GM12878 (cell line): ENCODE results near the gene SRCAP. TPM values are rescaled to one million over a fixed set of nuclear protein-coding genes. Genes with fewer than 3 reads are reported as not detected.

Source experiments
- CREM ChIP-seq: IDR thresholded peaks from 2 replicates; pipeline ENCODE4 v1.6.1; 2014; ENCODE audit warnings: antibody characterized with exemption, low read depth
- FOXK2 ChIP-seq: fragments of 450-650 bp; IDR thresholded peaks from 2 replicates; pipeline ENCODE4 v1.6.1; 2017; ENCODE audit warnings: mild to moderate bottlenecking, moderate library complexity
- polyA plus RNA-seq, 11 experiments: library from polyadenylated mRNA; depleted of rRNA in 4 of 11; unstranded in 6 of 11; stranded (reverse) in 5 of 11; fragments of >200 nt; fragmentation: Nextera tagmentation in 4 of 11; fragmentation: Illumina TruSeq in 1 of 11; extraction: Ambion mirVana in 4 of 11; extraction: Trizol in 1 of 11; gene quantifications; 1 replicate in 1 of 11; 2 replicates in 10 of 11; pipeline versions ENCODE4 v1.2.1 to v1.2.3, GENCODE V29; 2011 to 2016; ENCODE audit warnings: inconsistent platforms in 2 of 11, missing spikeins in 2 of 11, low read depth in 1 of 11
- total RNA-seq, 4 experiments: library from RNA; depleted of rRNA in 3 of 4; stranded (reverse); fragments of >200 nt in 3 of 4; fragmentation: Illumina TruSeq in 1 of 4; extraction: Trizol in 1 of 4; gene quantifications; 2 replicates each; pipeline versions ENCODE4 v1.2.1 to v1.2.3, GENCODE V29; 2013 to 2021
- TF ChIP-seq, protein P1 (sequence below): fragments of 450-650 bp; formaldehyde crosslinking; IDR thresholded peaks from 2 replicates; pipeline ENCODE4 v1.5.0; 2022; ENCODE audit warnings: mild to moderate bottlenecking, missing genetic modification characterization
- TF ChIP-seq, protein P2 (sequence below): IDR thresholded peaks from 2 replicates; pipeline ENCODE4 v1.6.1; 2011; ENCODE audit warnings: borderline replicate concordance, low read depth, mild to moderate bottlenecking, moderate library complexity, mixed read lengths, low read length; ENCODE audit not compliant: insufficient read depth; ENCODE audit errors: extremely low read length
- TF ChIP-seq, protein P3 (sequence below): IDR thresholded peaks from 2 replicates; pipeline ENCODE4 v1.6.1; 2012; ENCODE audit warnings: improper control_type of control experiment, low read depth, low read length; ENCODE audit not compliant: insufficient replicate concordance

SRCAP gene
- total and polyA plus RNA-seq, 10 of the 15 experiments (the other 5 are each of a cell fraction or from before 2014, with no cell fraction given), result 0.24 to 58.4 (median 11.6) TPM

DNA sequence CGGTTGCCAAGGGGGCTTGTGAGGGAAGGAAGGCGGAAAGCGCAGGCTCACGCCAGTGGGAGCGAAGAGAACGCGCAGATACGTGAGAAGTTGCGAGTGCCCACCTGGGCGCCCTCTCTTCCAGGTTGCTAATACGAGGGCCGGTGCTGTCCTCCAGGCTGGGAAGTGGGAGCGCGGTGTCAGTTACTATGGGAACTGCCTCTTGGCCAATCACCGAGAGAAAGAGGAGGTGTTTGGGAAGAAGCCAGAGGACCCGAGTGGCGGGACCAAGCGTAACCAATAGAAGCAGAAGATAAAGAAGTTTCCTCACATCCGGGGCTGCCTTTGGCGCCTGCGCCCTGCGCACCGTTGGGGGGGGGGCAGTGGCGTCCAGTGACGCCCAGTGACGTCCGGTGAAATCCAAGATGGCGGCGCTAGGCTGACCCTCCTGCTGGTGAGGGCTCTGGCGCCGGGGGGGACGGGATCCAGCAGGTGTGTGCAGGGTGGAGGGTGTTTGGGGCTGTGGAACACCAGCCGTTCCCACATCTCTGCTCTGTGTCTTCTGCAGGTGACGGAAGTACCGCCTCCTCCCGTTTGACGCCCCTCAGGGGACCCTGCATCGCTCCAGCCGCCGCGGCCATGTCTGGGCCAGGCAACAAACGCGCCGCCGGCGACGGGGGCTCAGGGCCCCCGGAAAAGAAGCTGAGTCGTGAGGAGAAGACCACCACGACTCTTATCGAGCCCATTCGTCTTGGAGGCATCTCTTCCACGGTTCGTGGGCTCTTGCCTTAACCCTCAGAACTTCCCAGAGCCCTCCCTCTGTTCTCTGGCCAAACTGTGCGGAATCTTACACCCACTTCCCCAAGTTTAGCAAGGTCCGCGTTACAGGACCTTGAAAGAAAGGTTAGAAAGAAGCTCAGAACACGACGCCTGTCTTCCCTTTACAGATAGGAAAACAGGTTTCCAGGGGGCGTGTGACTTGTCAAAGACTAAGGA is 63.2 kb downstream of the SRCAP start, which contains the start of the genes CFAP119 and RNF40 (continued):
- TF ChIP-seq, protein P1, sequence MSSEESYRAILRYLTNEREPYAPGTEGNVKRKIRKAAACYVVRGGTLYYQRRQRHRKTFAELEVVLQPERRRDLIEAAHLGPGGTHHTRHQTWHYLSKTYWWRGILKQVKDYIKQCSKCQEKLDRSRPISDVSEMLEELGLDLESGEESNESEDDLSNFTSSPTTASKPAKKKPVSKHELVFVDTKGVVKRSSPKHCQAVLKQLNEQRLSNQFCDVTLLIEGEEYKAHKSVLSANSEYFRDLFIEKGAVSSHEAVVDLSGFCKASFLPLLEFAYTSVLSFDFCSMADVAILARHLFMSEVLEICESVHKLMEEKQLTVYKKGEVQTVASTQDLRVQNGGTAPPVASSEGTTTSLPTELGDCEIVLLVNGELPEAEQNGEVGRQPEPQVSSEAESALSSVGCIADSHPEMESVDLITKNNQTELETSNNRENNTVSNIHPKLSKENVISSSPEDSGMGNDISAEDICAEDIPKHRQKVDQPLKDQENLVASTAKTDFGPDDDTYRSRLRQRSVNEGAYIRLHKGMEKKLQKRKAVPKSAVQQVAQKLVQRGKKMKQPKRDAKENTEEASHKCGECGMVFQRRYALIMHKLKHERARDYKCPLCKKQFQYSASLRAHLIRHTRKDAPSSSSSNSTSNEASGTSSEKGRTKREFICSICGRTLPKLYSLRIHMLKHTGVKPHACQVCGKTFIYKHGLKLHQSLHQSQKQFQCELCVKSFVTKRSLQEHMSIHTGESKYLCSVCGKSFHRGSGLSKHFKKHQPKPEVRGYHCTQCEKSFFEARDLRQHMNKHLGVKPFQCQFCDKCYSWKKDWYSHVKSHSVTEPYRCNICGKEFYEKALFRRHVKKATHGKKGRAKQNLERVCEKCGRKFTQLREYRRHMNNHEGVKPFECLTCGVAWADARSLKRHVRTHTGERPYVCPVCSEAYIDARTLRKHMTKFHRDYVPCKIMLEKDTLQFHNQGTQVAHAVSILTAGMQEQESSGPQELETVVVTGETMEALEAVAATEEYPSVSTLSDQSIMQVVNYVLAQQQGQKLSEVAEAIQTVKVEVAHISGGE (CRISPR knock-in tag), result no peak
- TF ChIP-seq, protein P2, sequence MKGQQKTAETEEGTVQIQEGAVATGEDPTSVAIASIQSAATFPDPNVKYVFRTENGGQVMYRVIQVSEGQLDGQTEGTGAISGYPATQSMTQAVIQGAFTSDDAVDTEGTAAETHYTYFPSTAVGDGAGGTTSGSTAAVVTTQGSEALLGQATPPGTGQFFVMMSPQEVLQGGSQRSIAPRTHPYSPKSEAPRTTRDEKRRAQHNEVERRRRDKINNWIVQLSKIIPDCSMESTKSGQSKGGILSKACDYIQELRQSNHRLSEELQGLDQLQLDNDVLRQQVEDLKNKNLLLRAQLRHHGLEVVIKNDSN, result no peak
- no peak for TF ChIP-seq FOXK2
- TF ChIP-seq CREM, result peak; percentile 87
- TF ChIP-seq, protein P3, sequence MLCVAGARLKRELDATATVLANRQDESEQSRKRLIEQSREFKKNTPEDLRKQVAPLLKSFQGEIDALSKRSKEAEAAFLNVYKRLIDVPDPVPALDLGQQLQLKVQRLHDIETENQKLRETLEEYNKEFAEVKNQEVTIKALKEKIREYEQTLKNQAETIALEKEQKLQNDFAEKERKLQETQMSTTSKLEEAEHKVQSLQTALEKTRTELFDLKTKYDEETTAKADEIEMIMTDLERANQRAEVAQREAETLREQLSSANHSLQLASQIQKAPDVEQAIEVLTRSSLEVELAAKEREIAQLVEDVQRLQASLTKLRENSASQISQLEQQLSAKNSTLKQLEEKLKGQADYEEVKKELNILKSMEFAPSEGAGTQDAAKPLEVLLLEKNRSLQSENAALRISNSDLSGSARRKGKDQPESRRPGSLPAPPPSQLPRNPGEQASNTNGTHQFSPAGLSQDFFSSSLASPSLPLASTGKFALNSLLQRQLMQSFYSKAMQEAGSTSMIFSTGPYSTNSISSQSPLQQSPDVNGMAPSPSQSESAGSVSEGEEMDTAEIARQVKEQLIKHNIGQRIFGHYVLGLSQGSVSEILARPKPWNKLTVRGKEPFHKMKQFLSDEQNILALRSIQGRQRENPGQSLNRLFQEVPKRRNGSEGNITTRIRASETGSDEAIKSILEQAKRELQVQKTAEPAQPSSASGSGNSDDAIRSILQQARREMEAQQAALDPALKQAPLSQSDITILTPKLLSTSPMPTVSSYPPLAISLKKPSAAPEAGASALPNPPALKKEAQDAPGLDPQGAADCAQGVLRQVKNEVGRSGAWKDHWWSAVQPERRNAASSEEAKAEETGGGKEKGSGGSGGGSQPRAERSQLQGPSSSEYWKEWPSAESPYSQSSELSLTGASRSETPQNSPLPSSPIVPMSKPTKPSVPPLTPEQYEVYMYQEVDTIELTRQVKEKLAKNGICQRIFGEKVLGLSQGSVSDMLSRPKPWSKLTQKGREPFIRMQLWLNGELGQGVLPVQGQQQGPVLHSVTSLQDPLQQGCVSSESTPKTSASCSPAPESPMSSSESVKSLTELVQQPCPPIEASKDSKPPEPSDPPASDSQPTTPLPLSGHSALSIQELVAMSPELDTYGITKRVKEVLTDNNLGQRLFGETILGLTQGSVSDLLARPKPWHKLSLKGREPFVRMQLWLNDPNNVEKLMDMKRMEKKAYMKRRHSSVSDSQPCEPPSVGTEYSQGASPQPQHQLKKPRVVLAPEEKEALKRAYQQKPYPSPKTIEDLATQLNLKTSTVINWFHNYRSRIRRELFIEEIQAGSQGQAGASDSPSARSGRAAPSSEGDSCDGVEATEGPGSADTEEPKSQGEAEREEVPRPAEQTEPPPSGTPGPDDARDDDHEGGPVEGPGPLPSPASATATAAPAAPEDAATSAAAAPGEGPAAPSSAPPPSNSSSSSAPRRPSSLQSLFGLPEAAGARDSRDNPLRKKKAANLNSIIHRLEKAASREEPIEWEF, result no peak
